HS-27A (cell line): ENCODE measurements around the gene ARHGEF17.
"Not testable (repeated sequence)": the region's sequence is repeated elsewhere in the genome, so short reads cannot be mapped to it uniquely, and the experiment has no call there.

Source experiments
- DNase-seq: peaks from one replicate; pipeline ENCODE4 v3.0.0-alpha.2; 2012; ENCODE audit warnings: low read depth, missing footprints

The ARHGEF17 gene

GRCh38 chr11:73271936-73272679 lies 36.0 kb upstream of the ARHGEF17 start, which contains the start of gene P2RY6:
P2RY6 (plus strand) TSS chr11:73272338; CDS start chr11:73296519, 24,181 bp downstream.
- DNase-seq, result peak; percentile 27

GRCh38 chr11:73272680-73273038 lies 35.4 kb upstream of the ARHGEF17 start:
- no peak for DNase-seq

- no peak for DNase-seq
These were observed 34.7 kb upstream of the ARHGEF17 start for GRCh38 chr11:73273222-73273895.

- DNase-seq, result not testable (repeated sequence)
These were observed 33.9 kb upstream of the ARHGEF17 start for GRCh38 chr11:73274191-73274590.

GRCh38 chr11:73274722-73275380 lies 33.2 kb upstream of the ARHGEF17 start:
- no peak for DNase-seq

- no peak for DNase-seq
These were observed 32.7 kb upstream of the ARHGEF17 start for GRCh38 chr11:73275381-73275750.

GRCh38 chr11:73277467-73277866 lies 30.6 kb upstream of the ARHGEF17 start:
- no peak for DNase-seq

- DNase-seq, result no peak
These were observed 27.4 kb upstream of the ARHGEF17 start for GRCh38 chr11:73280626-73281025.

- no peak for DNase-seq
These were observed 26.8 kb upstream of the ARHGEF17 start for GRCh38 chr11:73281201-73281741.

GRCh38 chr11:73281796-73282660 lies 26.0 kb upstream of the ARHGEF17 start:
- DNase-seq, result no peak

- DNase-seq, result no peak
These were observed 24.6 kb upstream of the ARHGEF17 start for GRCh38 chr11:73283276-73284000.

- no peak for DNase-seq
These were observed 24.0 kb upstream of the ARHGEF17 start for GRCh38 chr11:73284106-73284505.

GRCh38 chr11:73285721-73286120 lies 22.4 kb upstream of the ARHGEF17 start:
- DNase-seq, result no peak

GRCh38 chr11:73286240-73286810 lies 21.8 kb upstream of the ARHGEF17 start:
- DNase-seq, result no peak

- no peak for DNase-seq
These were observed 20.5 kb upstream of the ARHGEF17 start for GRCh38 chr11:73287400-73288101.

GRCh38 chr11:73288192-73288872 lies 19.7 kb upstream of the ARHGEF17 start:
- no peak for DNase-seq

GRCh38 chr11:73288873-73289707 lies 19.0 kb upstream of the ARHGEF17 start:
- peak; percentile 53 for DNase-seq

- no peak for DNase-seq
These were observed 17.5 kb upstream of the ARHGEF17 start for GRCh38 chr11:73290536-73290935.

GRCh38 chr11:73291196-73291595 lies 16.9 kb upstream of the ARHGEF17 start:
- no peak for DNase-seq
